Keratinocyte (primary cell): Measurements from ENCODE around the gene PYY.

Source experiments
- EZH2 ChIP-seq: IDR thresholded peaks from one replicate; pipeline ENCODE4 v1.6.1; 2012; ENCODE audit warnings: inconsistent platforms, mild to moderate bottlenecking, low read length, moderate library complexity
- TF ChIP-seq, protein P1 (sequence below), 3 experiments: IDR thresholded peaks in 1 of 3; conservative IDR thresholded peaks in 1 of 3; optimal IDR thresholded peaks in 1 of 3; 2 replicates in 2 of 3; 3 replicates in 1 of 3; pipeline versions ENCODE3 to v1.5.1; 2011; ENCODE audit warnings: low read length in 3 of 3, mild to moderate bottlenecking in 3 of 3, moderate library complexity in 2 of 3, control low read depth in 1 of 3, inconsistent platforms in 1 of 3; ENCODE audit not compliant: insufficient read depth in 2 of 3; ENCODE audit errors: extremely low read depth in 1 of 3

- TF ChIP-seq, protein P1, sequence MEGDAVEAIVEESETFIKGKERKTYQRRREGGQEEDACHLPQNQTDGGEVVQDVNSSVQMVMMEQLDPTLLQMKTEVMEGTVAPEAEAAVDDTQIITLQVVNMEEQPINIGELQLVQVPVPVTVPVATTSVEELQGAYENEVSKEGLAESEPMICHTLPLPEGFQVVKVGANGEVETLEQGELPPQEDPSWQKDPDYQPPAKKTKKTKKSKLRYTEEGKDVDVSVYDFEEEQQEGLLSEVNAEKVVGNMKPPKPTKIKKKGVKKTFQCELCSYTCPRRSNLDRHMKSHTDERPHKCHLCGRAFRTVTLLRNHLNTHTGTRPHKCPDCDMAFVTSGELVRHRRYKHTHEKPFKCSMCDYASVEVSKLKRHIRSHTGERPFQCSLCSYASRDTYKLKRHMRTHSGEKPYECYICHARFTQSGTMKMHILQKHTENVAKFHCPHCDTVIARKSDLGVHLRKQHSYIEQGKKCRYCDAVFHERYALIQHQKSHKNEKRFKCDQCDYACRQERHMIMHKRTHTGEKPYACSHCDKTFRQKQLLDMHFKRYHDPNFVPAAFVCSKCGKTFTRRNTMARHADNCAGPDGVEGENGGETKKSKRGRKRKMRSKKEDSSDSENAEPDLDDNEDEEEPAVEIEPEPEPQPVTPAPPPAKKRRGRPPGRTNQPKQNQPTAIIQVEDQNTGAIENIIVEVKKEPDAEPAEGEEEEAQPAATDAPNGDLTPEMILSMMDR (optimal IDR thresholded peaks at IDR 0.05 in 1 of 3, IDR thresholded peaks at IDR 0.05 in 1 of 3, conservative IDR thresholded peaks at IDR 0.05 in 1 of 3; ENCODE audit: extremely low read depth in 1 of 3, insufficient read depth in 2 of 3, low read length in 3 of 3): no peak
- no peak for TF ChIP-seq EZH2
Measured at GRCh38 chr17:43914451-43914850, 39.3 kb downstream of the PYY start.
